A673 (cell line): ENCODE data around the gene ELF1. TPM values are rescaled to one million over a fixed set of nuclear protein-coding genes. Genes with fewer than 3 reads are reported as not detected.

ENCODE experiments used
- BruUV-seq: library from RNA; stranded (reverse); fragments of 400-500 nt; replicated peaks from 2 replicates; lab custom pipeline; 2021; lab: Mats Ljungman, UMichigan
- CTCF ChIA-PET: fragments of 300-600 bp; sonication (Branson Sonifier 250); formaldehyde crosslinking; loops from one replicate; lab custom pipeline; 2022; ENCODE audit warnings: antibody characterized with exemption; lab: Charles Lee
- POLR2A ChIA-PET: fragments of 300-600 bp; sonication (Branson Sonifier 250); formaldehyde crosslinking; loops from one replicate; lab custom pipeline; 2022; ENCODE audit warnings: antibody characterized with exemption; ENCODE audit not compliant: low non-redundant PET; lab: Charles Lee
- DNase-seq: peaks from one replicate; pipeline ENCODE4 v3.0.0-alpha.2; 2015; ENCODE audit warnings: low spot score
- H3K27ac ChIP-seq: fragments of 200-600 bp; sonication (generic); 2 replicates; pipeline ENCODE4 v1.5.1; 2016; ENCODE audit warnings: mixed run types, low read depth, mild to moderate bottlenecking, mixed read lengths, antibody characterized with exemption, low read length; ENCODE audit not compliant: poor library complexity, severe bottlenecking
- H3K27me3 ChIP-seq: fragments of 200-600 bp; sonication (generic); replicated peaks from 2 replicates; pipeline ENCODE4 v1.6.1; 2017; ENCODE audit warnings: mixed run types, low read depth, mild to moderate bottlenecking, mixed read lengths, antibody characterized with exemption, low read length; ENCODE audit not compliant: insufficient read depth, poor library complexity
- H3K36me3 ChIP-seq: fragments of 200-600 bp; sonication (generic); 2 replicates; pipeline ENCODE4 v1.6.1; 2016; ENCODE audit warnings: mixed run types, mild to moderate bottlenecking, mixed read lengths, antibody characterized with exemption, low read length; ENCODE audit not compliant: insufficient read depth, poor library complexity, severe bottlenecking
- H3K4me1 ChIP-seq: fragments of 200-600 bp; sonication (generic); 2 replicates; pipeline ENCODE4 v1.6.1; 2017; ENCODE audit warnings: mixed run types, mild to moderate bottlenecking, mixed read lengths, antibody characterized with exemption, low read length; ENCODE audit not compliant: insufficient read depth, poor library complexity, severe bottlenecking
- H3K4me3 ChIP-seq: fragments of 200-600 bp; sonication (generic); 2 replicates; pipeline ENCODE4 v1.5.1; 2016; ENCODE audit warnings: low read depth, mixed run types, mild to moderate bottlenecking, mixed read lengths, low read length; ENCODE audit not compliant: poor library complexity, severe bottlenecking
- H3K9me3 ChIP-seq: fragments of 200-600 bp; sonication (generic); 2 replicates; pipeline ENCODE4 v1.6.1; 2016; ENCODE audit warnings: mixed run types, low read depth, mild to moderate bottlenecking, mixed read lengths, antibody characterized with exemption, low read length; ENCODE audit not compliant: poor library complexity, severe bottlenecking
- CTCF ChIP-seq: fragments of 300-800, 200-600 bp; sonication (generic); conservative IDR thresholded peaks from 2 replicates; pipeline ENCODE4 v1.5.1; 2017; ENCODE audit warnings: low read depth, mild to moderate bottlenecking, antibody characterized with exemption, low read length, moderate library complexity, mixed read lengths
- EZH2 ChIP-seq: fragments of 200-600 bp; sonication (generic); IDR thresholded peaks from 2 replicates; pipeline ENCODE4 v1.6.1; 2017; ENCODE audit warnings: borderline replicate concordance, low read depth, mild to moderate bottlenecking, mixed read lengths, antibody characterized with exemption, low read length; ENCODE audit not compliant: poor library complexity, severe bottlenecking
- intact Hi-C: fragments of 100-400 bp; cut with micrococcal nuclease; formaldehyde crosslinking; loops from one replicate; pipeline ENCODE4 v1.10.0; 2022; ENCODE audit not compliant: unreplicated experiment
- total RNA-seq: library from RNA; stranded (reverse); gene quantifications from 2 replicates; pipeline ENCODE4 v1.2.3, GENCODE V29; 2021

Gene ELF1
- total RNA-seq, 1 experiment from 2014 or later = 31.5 TPM

GRCh38 chr13:40961214-40961613, 57.9 kb downstream of the ELF1 start:
- H3K36me3 ChIP-seq = peaks cover 5% of the 10 kb centered on the region
- POLR2A ChIA-PET = no interaction called here
- intact Hi-C loops = no loop called here
- no TSS peak for BruUV-seq
- H3K27me3 ChIP-seq = no peaks in the 10 kb centered on the region
- no peak for DNase-seq
- no peak for TF ChIP-seq EZH2
- TF ChIP-seq CTCF = no peak
- CTCF ChIA-PET = no interaction called here
- H3K27ac ChIP-seq = no peak overlapping the region
- no peaks in the 10 kb centered on the region for H3K9me3 ChIP-seq
- H3K4me1 ChIP-seq = no peaks in the 10 kb centered on the region
- no peak overlapping the region for H3K4me3 ChIP-seq

- Histone ChIP-seq H3K4me3 (no peak overlapping the region), H3K36me3 (peaks cover 5% of the 10 kb centered on the region), H3K27me3 (no peaks in the 10 kb centered on the region), H3K4me1 (no peaks in the 10 kb centered on the region), H3K9me3 (no peaks in the 10 kb centered on the region), H3K27ac (no peak overlapping the region)
- no peak for DNase-seq
- POLR2A ChIA-PET = no interaction called here
- CTCF ChIA-PET = no interaction called here
- BruUV-seq = no TSS peak
- TF ChIP-seq EZH2 (no peak), CTCF (no peak)
- intact Hi-C loops = no loop called here
Measured at GRCh38 chr13:40960716-40961115, 58.4 kb downstream of the ELF1 start.

- DNase-seq = no peak
- Histone ChIP-seq H3K27me3 (no peaks in the 10 kb centered on the region), H3K9me3 (no peaks in the 10 kb centered on the region), H3K27ac (no peak overlapping the region), H3K4me3 (no peak overlapping the region), H3K4me1 (no peaks in the 10 kb centered on the region), H3K36me3 (peaks cover 5% of the 10 kb centered on the region)
- no peak for TF ChIP-seq EZH2
- no peak for TF ChIP-seq CTCF
- intact Hi-C loops = no loop called here
- CTCF ChIA-PET = no interaction called here
- POLR2A ChIA-PET = no interaction called here
- BruUV-seq = no TSS peak
Measured at GRCh38 chr13:40958655-40959054, 60.5 kb downstream of the ELF1 start.
